ENCODE results near the gene SIL1. TPM values are rescaled to one million over a fixed set of nuclear protein-coding genes. Genes with fewer than 3 reads are reported as not detected.

SIL1 gene
- total RNA-seq, 1 donor from 2014 or later = 40.9 TPM

- no peak overlapping the region for H3K4me3 Mint-ChIP-seq
- peaks cover 65% of the 10 kb centered on the region for H3K36me3 Mint-ChIP-seq
- DNase-seq (ENCODE audit: extremely low spot score, unreplicated experiment) = no peak
- TF ChIP-seq CTCF (conservative IDR thresholded peaks at IDR 0.05) = no peak
- no peaks in the 10 kb centered on the region for H3K27me3 Mint-ChIP-seq
- H3K4me1 Mint-ChIP-seq (ENCODE audit: unreplicated experiment) = peaks cover 4% of the 10 kb centered on the region
- H3K27ac Mint-ChIP-seq = peak overlapping the region; percentile 8
- no peaks in the 10 kb centered on the region for H3K9me3 Mint-ChIP-seq
Observed at GRCh38 chr5:138927979-138928378, 270.2 kb downstream of the SIL1 start.

GRCh38 chr5:138927544-138927943, 270.6 kb downstream of the SIL1 start:
- no peaks in the 10 kb centered on the region for H3K9me3 Mint-ChIP-seq
- TF ChIP-seq CTCF (conservative IDR thresholded peaks at IDR 0.05) = no peak
- DNase-seq (ENCODE audit: extremely low spot score, unreplicated experiment) = no peak
- no peak overlapping the region for H3K4me3 Mint-ChIP-seq
- peaks cover 63% of the 10 kb centered on the region for H3K36me3 Mint-ChIP-seq
- H3K27ac Mint-ChIP-seq = peak overlapping the region; percentile 8
- H3K4me1 Mint-ChIP-seq (ENCODE audit: unreplicated experiment) = peaks cover 4% of the 10 kb centered on the region
- H3K27me3 Mint-ChIP-seq = no peaks in the 10 kb centered on the region

GRCh38 chr5:138926688-138927448, 271.3 kb downstream of the SIL1 start:
- Mint-ChIP-seq H3K9me3 (no peaks in the 10 kb centered on the region), H3K4me3 (peak overlapping the region; percentile 26), H3K27me3 (no peaks in the 10 kb centered on the region), H3K4me1 (ENCODE audit: unreplicated experiment) (peaks cover 4% of the 10 kb centered on the region), H3K27ac (peak overlapping the region; percentile 20), H3K36me3 (peaks cover 66% of the 10 kb centered on the region)
- no peak for DNase-seq (ENCODE audit: extremely low spot score, unreplicated experiment)
- TF ChIP-seq CTCF (conservative IDR thresholded peaks at IDR 0.05) = no peak

GRCh38 chr5:138926257-138926656, 271.9 kb downstream of the SIL1 start:
- H3K4me3 Mint-ChIP-seq = peak overlapping the region; percentile 26
- no peaks in the 10 kb centered on the region for H3K27me3 Mint-ChIP-seq
- peaks cover 63% of the 10 kb centered on the region for H3K36me3 Mint-ChIP-seq
- peaks cover 4% of the 10 kb centered on the region for H3K4me1 Mint-ChIP-seq (ENCODE audit: unreplicated experiment)
- H3K9me3 Mint-ChIP-seq = no peaks in the 10 kb centered on the region
- peak overlapping the region; percentile 41 for H3K27ac Mint-ChIP-seq
- no peak for DNase-seq (ENCODE audit: extremely low spot score, unreplicated experiment)
- TF ChIP-seq CTCF (conservative IDR thresholded peaks at IDR 0.05) = no peak

- no peaks in the 10 kb centered on the region for H3K9me3 Mint-ChIP-seq
- H3K4me1 Mint-ChIP-seq (ENCODE audit: unreplicated experiment) = peaks cover 4% of the 10 kb centered on the region
- DNase-seq (ENCODE audit: extremely low spot score, unreplicated experiment) = no peak
- no peak for TF ChIP-seq CTCF (conservative IDR thresholded peaks at IDR 0.05)
- no peaks in the 10 kb centered on the region for H3K27me3 Mint-ChIP-seq
- H3K36me3 Mint-ChIP-seq = peaks cover 54% of the 10 kb centered on the region
- H3K27ac Mint-ChIP-seq = peak overlapping the region; percentile 40
- H3K4me3 Mint-ChIP-seq = no peak overlapping the region
Observed at GRCh38 chr5:138925090-138925635, 273.0 kb downstream of the SIL1 start.

Measured in type B pancreatic cell (in vitro differentiated cells).